Measurements from ENCODE around the gene ZNF3. TPM values are rescaled to one million over a fixed set of nuclear protein-coding genes. Genes with fewer than 3 reads are reported as not detected.
A peak's percentile ranks its signal among the peaks of the same experiment; 100 is the strongest.

ZNF3 gene
- total and polyA plus RNA-seq, 9 of the 15 experiments (the other 6 are each of a cell fraction or from before 2014, with no cell fraction given), result 30.0 to 64.9 (median 51.5) TPM

DNA sequence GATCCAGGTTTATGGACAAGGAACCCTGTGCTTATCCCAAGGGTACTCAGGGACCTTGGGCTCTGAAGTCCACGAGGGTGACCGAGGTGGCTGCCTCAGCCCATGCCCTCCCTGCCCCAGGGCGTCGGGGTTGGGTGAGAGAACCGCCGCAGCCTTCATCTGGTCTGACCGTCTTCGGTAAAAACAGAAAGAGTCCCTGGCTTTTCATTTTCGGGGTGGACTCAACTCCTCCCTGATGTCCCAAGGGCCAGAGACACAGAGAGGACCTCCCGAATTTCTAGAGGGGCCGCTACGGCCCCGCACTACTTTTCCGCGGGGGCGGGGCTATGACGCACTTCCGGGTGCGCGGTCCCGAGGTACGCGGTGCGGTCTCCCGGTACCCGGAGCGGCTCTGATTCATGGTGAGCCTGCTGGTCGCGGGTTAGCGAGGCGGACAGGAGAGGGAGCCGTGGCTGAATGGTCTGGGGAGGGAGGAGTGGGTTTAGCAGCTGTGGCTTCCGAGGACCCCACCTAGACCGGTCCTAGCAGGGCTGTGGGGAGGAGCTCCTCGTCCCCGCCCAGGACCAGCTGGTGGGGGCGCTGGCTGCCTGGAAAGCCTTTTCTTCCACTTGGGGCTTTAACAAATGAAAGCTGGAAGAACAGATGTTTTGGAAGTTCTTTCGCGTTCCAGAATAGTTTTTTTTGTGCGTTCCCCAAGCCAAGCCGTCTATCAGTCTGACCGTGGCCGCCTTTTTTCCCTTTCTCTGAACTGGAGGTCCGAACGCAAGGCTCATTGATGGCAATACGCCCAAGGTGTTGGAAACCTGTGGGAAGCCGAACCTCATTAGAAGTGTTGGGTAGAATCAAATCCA lies 31.9 kb downstream of the ZNF3 start, which contains the start of gene ZSCAN21 (continued):
- 0 out of 4 replicates have a peak, but pooled peaks of 1 of the 2 experiments have one; percentile 29 for TF ChIP-seq SRF (CRISPR knock-in tag; IDR thresholded peaks at IDR 0.05)
- peak; percentile 33; the same call in 1 of the 2 replicates for TF ChIP-seq BRD4 (IDR thresholded peaks at IDR 0.05)
- no peak for TF ChIP-seq ZNF24 (IDR thresholded peaks at IDR 0.05)
- TF ChIP-seq, protein P1, sequence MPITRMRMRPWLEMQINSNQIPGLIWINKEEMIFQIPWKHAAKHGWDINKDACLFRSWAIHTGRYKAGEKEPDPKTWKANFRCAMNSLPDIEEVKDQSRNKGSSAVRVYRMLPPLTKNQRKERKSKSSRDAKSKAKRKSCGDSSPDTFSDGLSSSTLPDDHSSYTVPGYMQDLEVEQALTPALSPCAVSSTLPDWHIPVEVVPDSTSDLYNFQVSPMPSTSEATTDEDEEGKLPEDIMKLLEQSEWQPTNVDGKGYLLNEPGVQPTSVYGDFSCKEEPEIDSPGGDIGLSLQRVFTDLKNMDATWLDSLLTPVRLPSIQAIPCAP (CRISPR knock-in tag; IDR thresholded peaks at IDR 0.05; ENCODE audit: borderline replicate concordance), result no peak
- TF ChIP-seq ZNF695 (CRISPR knock-in tag; IDR thresholded peaks at IDR 0.05), result no peak
- TF ChIP-seq FOXK1 (CRISPR knock-in tag; IDR thresholded peaks at IDR 0.05; ENCODE audit: borderline replicate concordance), result no peak
- TF ChIP-seq ZNF197 (CRISPR knock-in tag; IDR thresholded peaks at IDR 0.05; ENCODE audit: low read depth), result no peak
- no peak for TF ChIP-seq ZNF76 (CRISPR knock-in tag; IDR thresholded peaks at IDR 0.05; ENCODE audit: borderline replicate concordance)
- TF ChIP-seq MTA3 (IDR thresholded peaks at IDR 0.05; ENCODE audit: borderline replicate concordance), result peak; percentile 85; the same call in 1 of the 2 replicates
- peak; percentile 35; the same call in 1 of the 2 replicates for TF ChIP-seq ZBTB17 (CRISPR knock-in tag; IDR thresholded peaks at IDR 0.05)
- TF ChIP-seq, protein P2, sequence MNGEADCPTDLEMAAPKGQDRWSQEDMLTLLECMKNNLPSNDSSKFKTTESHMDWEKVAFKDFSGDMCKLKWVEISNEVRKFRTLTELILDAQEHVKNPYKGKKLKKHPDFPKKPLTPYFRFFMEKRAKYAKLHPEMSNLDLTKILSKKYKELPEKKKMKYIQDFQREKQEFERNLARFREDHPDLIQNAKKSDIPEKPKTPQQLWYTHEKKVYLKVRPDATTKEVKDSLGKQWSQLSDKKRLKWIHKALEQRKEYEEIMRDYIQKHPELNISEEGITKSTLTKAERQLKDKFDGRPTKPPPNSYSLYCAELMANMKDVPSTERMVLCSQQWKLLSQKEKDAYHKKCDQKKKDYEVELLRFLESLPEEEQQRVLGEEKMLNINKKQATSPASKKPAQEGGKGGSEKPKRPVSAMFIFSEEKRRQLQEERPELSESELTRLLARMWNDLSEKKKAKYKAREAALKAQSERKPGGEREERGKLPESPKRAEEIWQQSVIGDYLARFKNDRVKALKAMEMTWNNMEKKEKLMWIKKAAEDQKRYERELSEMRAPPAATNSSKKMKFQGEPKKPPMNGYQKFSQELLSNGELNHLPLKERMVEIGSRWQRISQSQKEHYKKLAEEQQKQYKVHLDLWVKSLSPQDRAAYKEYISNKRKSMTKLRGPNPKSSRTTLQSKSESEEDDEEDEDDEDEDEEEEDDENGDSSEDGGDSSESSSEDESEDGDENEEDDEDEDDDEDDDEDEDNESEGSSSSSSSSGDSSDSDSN (IDR thresholded peaks at IDR 0.05; ENCODE audit: borderline replicate concordance in 1 of 2, low read depth in 2 of 2, low read length in 2 of 2), result peak; percentile 25 to 59; a peak in 1 of 4 replicates
- peak; percentile 57 for TF ChIP-seq NEUROD1 (IDR thresholded peaks at IDR 0.05; ENCODE audit: borderline replicate concordance, low read depth, low read length, partially characterized antibody)
- TF ChIP-seq NBN (IDR thresholded peaks at IDR 0.05; ENCODE audit: low read depth), result peak; percentile 90; the same call in 1 of the 2 replicates
- TF ChIP-seq HMG20B (CRISPR knock-in tag; IDR thresholded peaks at IDR 0.05), result no peak
- no peak for TF ChIP-seq FIP1L1 (IDR thresholded peaks at IDR 0.05; ENCODE audit: low read depth, low read length, poor library complexity, severe bottlenecking)
- peak; percentile 83 for TF ChIP-seq SP2 (IDR thresholded peaks at IDR 0.05; ENCODE audit: extremely low read depth, low read depth, low read length, poor library complexity, severe bottlenecking)
- TF ChIP-seq BRCA1 (IDR thresholded peaks at IDR 0.05), result no peak
- no peak for TF ChIP-seq BRCA1 (CRISPR knock-in tag; IDR thresholded peaks at IDR 0.05)
- peak in 1 of 2 experiments; percentile 30; a peak in 1 of 4 replicates for TF ChIP-seq ZMIZ1 (IDR thresholded peaks at IDR 0.05; ENCODE audit: low read depth in 2 of 2, low read length in 2 of 2)
- no peak for TF ChIP-seq ZNF551 (CRISPR knock-in tag; IDR thresholded peaks at IDR 0.05)
- no peak for TF ChIP-seq NR2F6 (CRISPR knock-in tag; IDR thresholded peaks at IDR 0.05)
